Measurements from ENCODE around the gene PYGO1.

The PYGO1 gene, protein sequence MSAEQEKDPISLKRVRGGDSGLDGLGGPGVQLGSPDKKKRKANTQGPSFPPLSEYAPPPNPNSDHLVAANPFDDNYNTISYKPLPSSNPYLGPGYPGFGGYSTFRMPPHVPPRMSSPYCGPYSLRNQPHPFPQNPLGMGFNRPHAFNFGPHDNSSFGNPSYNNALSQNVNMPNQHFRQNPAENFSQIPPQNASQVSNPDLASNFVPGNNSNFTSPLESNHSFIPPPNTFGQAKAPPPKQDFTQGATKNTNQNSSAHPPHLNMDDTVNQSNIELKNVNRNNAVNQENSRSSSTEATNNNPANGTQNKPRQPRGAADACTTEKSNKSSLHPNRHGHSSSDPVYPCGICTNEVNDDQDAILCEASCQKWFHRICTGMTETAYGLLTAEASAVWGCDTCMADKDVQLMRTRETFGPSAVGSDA

DNA sequence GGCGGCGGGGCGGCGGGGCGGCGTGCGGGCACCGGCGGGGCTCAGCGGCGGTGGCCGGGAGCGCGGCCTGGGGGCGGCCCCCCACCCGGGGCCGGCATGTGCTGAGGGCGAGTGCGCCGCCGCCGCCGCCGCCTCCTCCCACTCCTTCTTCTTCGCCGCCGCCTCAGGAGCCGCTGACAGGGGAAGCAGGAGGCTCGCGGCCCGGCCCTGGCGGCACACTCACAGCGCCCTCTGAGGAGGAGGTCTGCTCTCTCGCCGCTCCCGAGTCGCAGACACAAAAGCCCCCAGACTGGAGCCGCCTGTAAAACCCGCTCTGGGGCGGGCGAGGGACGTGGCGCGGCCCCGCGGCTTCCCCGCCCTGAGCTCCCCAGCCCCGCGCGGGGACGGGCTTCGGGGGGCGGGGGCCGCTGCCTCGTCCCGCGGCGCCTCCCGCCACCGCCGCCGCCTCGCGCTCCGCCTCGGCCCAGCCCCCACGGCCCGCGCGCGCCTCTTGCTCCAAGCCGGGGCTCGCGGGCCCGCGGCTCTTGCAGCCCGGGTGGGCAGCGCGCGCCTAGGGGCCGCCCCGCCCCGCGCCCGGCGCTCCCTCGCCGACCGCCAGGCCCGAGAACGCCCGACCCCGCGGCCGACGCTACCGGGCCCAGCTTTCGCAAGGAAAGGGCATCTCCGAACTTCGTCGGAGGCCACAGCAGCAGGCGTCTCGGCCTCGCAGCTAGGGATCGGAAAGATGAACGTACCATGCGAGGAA lies at the start of gene PYGO1:
Gene PYGO1, minus strand, starts transcription at position 276 of the 745 bp plus-strand sequence. CDS start 462 bp downstream, outside the sequence.
- Histone ChIP-seq H3K9ac (ENCODE audit: low read length in 2 of 2) (peak within 1 kb of the TSS; percentile 83 to 88), H3K9me3 (ENCODE audit: control insufficient read depth in 2 of 2, low read length in 2 of 2) (no peaks in the 10 kb centered on the region), H3K27ac (ENCODE audit: low read length) (peak within 1 kb of the TSS; percentile 72), H3K27me3 (ENCODE audit: control insufficient read depth in 1 of 2, insufficient read depth in 2 of 2, low read length in 2 of 2) (no peaks in the 10 kb centered on the region), H3K4me3 (ENCODE audit: low read length in 2 of 2) (peak within 1 kb of the TSS; percentile 82 to 87), H3K4me1 (ENCODE audit: control insufficient read depth, insufficient read depth, low read length) (peaks cover 2% of the 10 kb centered on the region), H3K36me3 (ENCODE audit: control insufficient read depth in 2 of 2, insufficient read depth in 2 of 2, low read length in 2 of 2) (no peaks in the 10 kb centered on the region)

DNA sequence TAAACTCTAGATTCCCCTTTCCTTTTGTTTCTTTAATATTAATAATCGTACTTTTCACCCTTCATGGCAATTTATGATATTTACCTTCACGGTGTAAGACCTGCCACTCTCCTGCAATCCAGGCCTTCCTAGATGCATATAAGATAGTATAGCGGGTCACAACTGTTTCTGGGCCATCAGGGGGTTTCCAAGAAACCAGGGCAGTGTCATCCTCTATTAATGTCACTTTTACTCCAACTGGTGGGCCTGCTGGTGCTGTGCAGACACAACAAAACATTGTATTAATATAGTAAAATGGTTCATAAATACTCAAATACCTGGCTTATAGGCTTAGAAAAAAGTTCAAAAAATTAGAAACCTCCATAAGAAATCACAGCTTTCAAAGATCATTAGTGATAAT lies 48.9 kb upstream of the PYGO1 start:
- H3K4me3 ChIP-seq (ENCODE audit: low read length in 2 of 2), result no peak overlapping the region
- H3K27me3 ChIP-seq (ENCODE audit: control insufficient read depth in 1 of 2, insufficient read depth in 2 of 2, low read length in 2 of 2), result no peaks in the 10 kb centered on the region
- H3K36me3 ChIP-seq (ENCODE audit: control insufficient read depth in 2 of 2, insufficient read depth in 2 of 2, low read length in 2 of 2), result peaks cover 19 to 27% of the 10 kb centered on the region in 2 donors
- H3K27ac ChIP-seq (ENCODE audit: low read length), result no peak overlapping the region
- H3K4me1 ChIP-seq (ENCODE audit: control insufficient read depth, insufficient read depth, low read length), result no peaks in the 10 kb centered on the region
- H3K9ac ChIP-seq (ENCODE audit: low read length in 2 of 2), result no peak overlapping the region
- H3K9me3 ChIP-seq (ENCODE audit: control insufficient read depth in 2 of 2, low read length in 2 of 2), result no peaks in the 10 kb centered on the region

DNA sequence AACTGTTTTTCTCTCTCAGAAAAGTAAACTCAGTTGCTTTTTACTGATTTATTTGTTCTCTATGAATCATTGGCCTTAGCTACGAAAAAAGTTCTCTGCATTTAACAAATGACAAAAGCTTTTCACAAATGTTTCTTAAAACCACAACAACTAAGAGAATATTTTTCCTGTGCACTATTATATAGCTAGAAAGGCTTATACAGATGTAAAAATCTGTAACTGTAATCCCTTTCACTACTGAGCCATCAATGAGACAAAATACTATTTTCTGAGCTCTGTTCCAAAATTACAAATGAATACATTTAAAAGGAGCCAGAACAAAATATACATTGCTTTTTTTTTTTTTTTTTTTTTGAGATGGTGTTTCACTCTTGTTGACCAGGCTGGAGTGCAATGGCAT lies 45.6 kb upstream of the PYGO1 start:
- no peak overlapping the region for H3K27ac ChIP-seq (ENCODE audit: low read length)

DNA sequence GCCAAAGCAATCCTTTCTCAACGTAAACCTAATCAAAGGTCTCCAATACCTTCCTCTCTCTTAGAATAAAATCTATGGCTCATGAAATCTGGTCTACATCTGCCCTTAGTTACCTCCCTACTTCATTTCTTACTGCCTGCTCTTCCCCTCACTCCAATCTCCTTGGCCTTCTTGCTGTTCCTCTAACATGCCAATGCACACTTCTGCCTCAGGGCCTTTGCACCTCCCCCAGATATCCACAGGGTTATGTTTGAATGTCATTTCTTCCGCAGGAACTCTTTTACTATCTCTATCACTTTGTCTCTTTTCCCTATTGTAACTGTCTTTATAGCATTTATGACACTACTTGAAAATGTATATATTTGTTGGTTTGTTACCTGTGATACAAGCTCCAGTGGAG lies 44.3 kb upstream of the PYGO1 start:
- Histone ChIP-seq H3K27me3 (ENCODE audit: control insufficient read depth in 1 of 2, insufficient read depth in 2 of 2, low read length in 2 of 2) (no peaks in the 10 kb centered on the region), H3K4me1 (ENCODE audit: control insufficient read depth, insufficient read depth, low read length) (no peaks in the 10 kb centered on the region), H3K36me3 (ENCODE audit: control insufficient read depth in 2 of 2, insufficient read depth in 2 of 2, low read length in 2 of 2) (peaks cover 7 to 11% of the 10 kb centered on the region in 2 donors), H3K9me3 (ENCODE audit: control insufficient read depth in 2 of 2, low read length in 2 of 2) (no peaks in the 10 kb centered on the region), H3K27ac (ENCODE audit: low read length) (no peak overlapping the region), H3K9ac (ENCODE audit: low read length in 2 of 2) (no peak overlapping the region), H3K4me3 (ENCODE audit: low read length in 2 of 2) (no peak overlapping the region)

More for the DNA sequence above, 45.6 kb upstream of the PYGO1 start:
- H3K27me3 ChIP-seq (ENCODE audit: control insufficient read depth in 1 of 2, insufficient read depth in 2 of 2, low read length in 2 of 2), result no peaks in the 10 kb centered on the region
- H3K36me3 ChIP-seq (ENCODE audit: control insufficient read depth in 2 of 2, insufficient read depth in 2 of 2, low read length in 2 of 2), result peaks cover 8 to 14% of the 10 kb centered on the region in 2 donors
- H3K9me3 ChIP-seq (ENCODE audit: control insufficient read depth in 2 of 2, low read length in 2 of 2), result no peaks in the 10 kb centered on the region
- no peak overlapping the region for H3K4me3 ChIP-seq (ENCODE audit: low read length in 2 of 2)
- no peak overlapping the region for H3K9ac ChIP-seq (ENCODE audit: low read length in 2 of 2)
- H3K4me1 ChIP-seq (ENCODE audit: control insufficient read depth, insufficient read depth, low read length), result no peaks in the 10 kb centered on the region

DNA sequence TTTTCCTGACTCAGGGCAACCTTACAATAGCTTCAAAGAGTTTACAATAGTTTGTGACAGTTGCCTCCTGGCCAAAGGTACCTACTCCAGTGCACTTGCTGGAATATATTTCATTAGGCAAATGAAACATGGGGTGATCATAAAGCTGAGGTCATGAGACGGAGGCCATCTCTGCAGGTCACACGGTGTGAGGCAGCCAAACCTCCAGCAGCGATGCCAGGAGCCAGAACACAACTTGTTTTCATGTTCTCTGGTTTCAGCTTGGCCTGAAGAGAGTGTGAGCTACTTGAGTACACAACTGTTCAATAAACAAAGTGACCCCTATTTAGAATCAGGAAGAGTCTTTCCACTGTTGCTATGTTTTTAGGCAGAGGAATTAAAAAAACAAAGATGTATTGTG lies 42.7 kb upstream of the PYGO1 start:
- Histone ChIP-seq H3K4me1 (ENCODE audit: control insufficient read depth, insufficient read depth, low read length) (no peaks in the 10 kb centered on the region), H3K36me3 (ENCODE audit: control insufficient read depth in 2 of 2, insufficient read depth in 2 of 2, low read length in 2 of 2) (peaks cover 3 to 12% of the 10 kb centered on the region in 2 donors), H3K27ac (ENCODE audit: low read length) (no peak overlapping the region), H3K27me3 (ENCODE audit: control insufficient read depth in 1 of 2, insufficient read depth in 2 of 2, low read length in 2 of 2) (no peaks in the 10 kb centered on the region), H3K9ac (ENCODE audit: low read length in 2 of 2) (no peak overlapping the region), H3K4me3 (ENCODE audit: low read length in 2 of 2) (no peak overlapping the region), H3K9me3 (ENCODE audit: control insufficient read depth in 2 of 2, low read length in 2 of 2) (no peaks in the 10 kb centered on the region)

DNA sequence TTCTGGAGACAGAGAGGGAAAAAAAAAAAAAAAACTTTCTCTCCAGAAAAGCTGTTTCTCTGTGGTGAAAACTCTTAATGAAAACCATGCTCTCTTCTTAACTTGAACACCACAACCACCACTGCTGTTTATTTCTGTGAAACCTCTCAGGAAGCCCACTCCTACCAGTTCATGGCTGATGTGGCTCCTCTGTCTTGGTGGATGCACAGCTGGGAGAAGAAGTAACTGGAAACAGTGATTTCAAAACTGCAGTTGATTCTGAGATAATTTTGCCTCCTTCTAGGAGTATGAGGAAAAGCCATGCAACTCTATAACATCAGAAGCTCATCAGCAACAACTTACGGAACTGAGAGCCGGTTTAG lies 40.2 kb upstream of the PYGO1 start:
- Histone ChIP-seq H3K4me3 (ENCODE audit: low read length in 2 of 2) (no peak overlapping the region), H3K4me1 (ENCODE audit: control insufficient read depth, insufficient read depth, low read length) (no peaks in the 10 kb centered on the region), H3K27ac (ENCODE audit: low read length) (no peak overlapping the region), H3K9me3 (ENCODE audit: control insufficient read depth in 2 of 2, low read length in 2 of 2) (no peaks in the 10 kb centered on the region), H3K27me3 (ENCODE audit: control insufficient read depth in 1 of 2, insufficient read depth in 2 of 2, low read length in 2 of 2) (no peaks in the 10 kb centered on the region), H3K9ac (ENCODE audit: low read length in 2 of 2) (no peak overlapping the region), H3K36me3 (ENCODE audit: control insufficient read depth in 2 of 2, insufficient read depth in 2 of 2, low read length in 2 of 2) (peaks cover 6 to 17% of the 10 kb centered on the region in 2 donors)

DNA sequence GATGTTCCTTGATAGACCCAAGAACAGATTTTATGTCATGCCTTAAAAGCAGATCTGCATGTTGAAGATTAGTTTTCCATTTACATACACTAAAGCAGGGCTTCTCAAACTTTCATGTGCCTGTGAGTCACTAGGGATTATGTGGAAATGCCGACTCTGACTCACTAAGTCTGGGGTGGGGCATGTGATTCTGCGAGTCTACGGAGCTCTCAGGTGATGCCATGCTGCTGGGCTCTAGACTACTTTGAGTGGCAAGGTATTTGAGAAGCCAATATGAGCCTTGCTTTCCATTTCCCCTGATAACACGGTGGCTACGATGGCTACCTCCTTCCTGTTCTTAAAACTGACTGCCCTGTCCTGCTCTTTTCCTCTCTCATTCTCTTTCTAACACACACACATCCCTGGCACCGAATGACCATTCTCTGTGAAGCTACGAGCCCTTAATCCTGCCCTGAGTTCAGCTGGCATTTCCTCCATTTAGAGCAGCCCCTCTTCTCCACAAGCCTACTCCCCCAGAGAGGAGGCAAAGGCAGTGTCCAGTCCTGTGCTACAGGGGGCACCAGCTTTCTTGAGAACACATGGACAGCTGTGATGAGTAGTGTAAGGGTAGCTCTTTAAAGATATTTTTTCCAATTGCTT lies 39.7 kb upstream of the PYGO1 start:
- no peaks in the 10 kb centered on the region for H3K27me3 ChIP-seq (ENCODE audit: control insufficient read depth in 1 of 2, insufficient read depth in 2 of 2, low read length in 2 of 2)
- no peak overlapping the region for H3K27ac ChIP-seq (ENCODE audit: low read length)
- H3K4me1 ChIP-seq (ENCODE audit: control insufficient read depth, insufficient read depth, low read length), result no peaks in the 10 kb centered on the region
- H3K9me3 ChIP-seq (ENCODE audit: control insufficient read depth in 2 of 2, low read length in 2 of 2), result no peaks in the 10 kb centered on the region
- no peak overlapping the region for H3K4me3 ChIP-seq (ENCODE audit: low read length in 2 of 2)
- H3K36me3 ChIP-seq (ENCODE audit: control insufficient read depth in 2 of 2, insufficient read depth in 2 of 2, low read length in 2 of 2), result peaks cover 6 to 17% of the 10 kb centered on the region in 2 donors
- H3K9ac ChIP-seq (ENCODE audit: low read length in 2 of 2), result no peak overlapping the region

DNA sequence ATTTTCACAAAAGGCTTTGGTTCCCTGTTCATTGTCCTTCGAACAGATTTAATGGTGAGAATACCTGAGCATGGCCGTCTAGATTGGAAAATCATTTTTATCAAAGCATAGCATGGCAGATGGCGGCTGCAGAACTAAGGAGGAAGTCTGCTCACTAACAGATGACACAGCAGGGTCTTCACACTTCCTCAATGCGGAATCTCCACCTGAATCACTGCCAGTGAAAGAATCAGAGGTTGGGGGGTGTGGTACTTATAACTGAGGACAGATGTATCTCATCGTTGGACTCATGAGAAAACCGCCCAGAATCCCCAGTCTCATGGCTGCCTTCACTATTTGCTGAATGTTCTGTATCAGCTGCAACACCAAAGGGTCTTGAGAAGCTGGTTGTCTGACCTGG lies 31.6 kb upstream of the PYGO1 start:
- Histone ChIP-seq H3K27ac (ENCODE audit: low read length) (no peak overlapping the region), H3K9ac (ENCODE audit: low read length in 2 of 2) (no peak overlapping the region), H3K36me3 (ENCODE audit: control insufficient read depth in 2 of 2, insufficient read depth in 2 of 2, low read length in 2 of 2) (peaks cover 5 to 19% of the 10 kb centered on the region in 2 donors), H3K4me3 (ENCODE audit: low read length in 2 of 2) (no peak overlapping the region), H3K4me1 (ENCODE audit: control insufficient read depth, insufficient read depth, low read length) (no peaks in the 10 kb centered on the region), H3K9me3 (ENCODE audit: control insufficient read depth in 2 of 2, low read length in 2 of 2) (no peaks in the 10 kb centered on the region), H3K27me3 (ENCODE audit: control insufficient read depth in 1 of 2, insufficient read depth in 2 of 2, low read length in 2 of 2) (no peaks in the 10 kb centered on the region)

DNA sequence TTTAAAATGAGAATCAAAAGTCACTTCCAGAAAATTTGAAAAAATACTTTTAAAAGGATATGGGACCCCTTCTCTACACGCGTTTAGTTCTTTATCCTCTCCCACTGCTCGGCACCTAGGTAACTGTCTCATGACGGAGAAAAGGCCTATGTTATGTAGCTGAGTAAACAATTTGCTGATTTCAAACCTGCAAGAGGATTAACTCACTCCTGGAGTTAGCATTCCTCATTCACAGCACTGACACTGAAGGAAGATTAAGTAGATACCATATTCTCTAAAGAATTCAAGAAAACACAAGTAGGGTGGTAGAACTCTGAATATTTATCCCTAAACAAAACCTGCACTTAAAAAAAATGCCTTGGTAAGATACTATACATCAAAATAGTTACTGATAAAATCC lies 30.2 kb upstream of the PYGO1 start:
- H3K4me1 ChIP-seq (ENCODE audit: control insufficient read depth, insufficient read depth, low read length), result no peaks in the 10 kb centered on the region
- H3K27me3 ChIP-seq (ENCODE audit: control insufficient read depth in 1 of 2, insufficient read depth in 2 of 2, low read length in 2 of 2), result no peaks in the 10 kb centered on the region
- no peak overlapping the region for H3K27ac ChIP-seq (ENCODE audit: low read length)

DNA sequence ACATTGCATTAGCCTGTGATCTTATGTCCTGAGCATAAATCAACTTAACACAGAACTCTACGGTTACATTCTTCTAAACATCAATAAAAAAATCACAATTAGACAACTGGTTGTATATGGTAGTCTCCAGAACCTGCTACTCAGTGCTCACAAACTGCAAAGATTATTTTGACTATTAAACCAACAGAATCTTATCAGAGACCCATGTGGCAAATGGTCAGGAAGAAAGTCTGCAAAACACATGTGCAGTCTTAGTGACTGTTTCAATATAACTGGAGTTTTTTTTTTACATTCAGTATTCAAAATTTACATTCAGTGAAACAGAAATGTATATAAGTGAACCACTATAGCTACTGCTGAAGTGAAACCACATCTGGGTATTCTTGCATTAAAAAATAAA lies 27.3 kb upstream of the PYGO1 start:
- peaks cover 3 to 13% of the 10 kb centered on the region in 2 donors for H3K36me3 ChIP-seq (ENCODE audit: control insufficient read depth in 2 of 2, insufficient read depth in 2 of 2, low read length in 2 of 2)
- no peaks in the 10 kb centered on the region for H3K9me3 ChIP-seq (ENCODE audit: control insufficient read depth in 2 of 2, low read length in 2 of 2)
- no peaks in the 10 kb centered on the region for H3K27me3 ChIP-seq (ENCODE audit: control insufficient read depth in 1 of 2, insufficient read depth in 2 of 2, low read length in 2 of 2)
- H3K27ac ChIP-seq (ENCODE audit: low read length), result no peak overlapping the region
- no peaks in the 10 kb centered on the region for H3K4me1 ChIP-seq (ENCODE audit: control insufficient read depth, insufficient read depth, low read length)
- no peak overlapping the region for H3K4me3 ChIP-seq (ENCODE audit: low read length in 2 of 2)
- no peak overlapping the region for H3K9ac ChIP-seq (ENCODE audit: low read length in 2 of 2)

More for the DNA sequence above, 30.2 kb upstream of the PYGO1 start:
- H3K36me3 ChIP-seq (ENCODE audit: control insufficient read depth in 2 of 2, insufficient read depth in 2 of 2, low read length in 2 of 2), result peaks cover 3 to 13% of the 10 kb centered on the region in 2 donors
- H3K9ac ChIP-seq (ENCODE audit: low read length in 2 of 2), result no peak overlapping the region
- no peak overlapping the region for H3K4me3 ChIP-seq (ENCODE audit: low read length in 2 of 2)
- H3K9me3 ChIP-seq (ENCODE audit: control insufficient read depth in 2 of 2, low read length in 2 of 2), result no peaks in the 10 kb centered on the region
